Adrenal gland (tissue), 5 donors: Measurements from ENCODE around the gene KCNAB1.
"Not testable (repeated sequence)": the region's sequence is repeated elsewhere in the genome, so short reads cannot be mapped to it uniquely, and the experiment has no call there.

ENCODE experiments used
- CTCF ChIP-seq, 6 experiments: fragments of 450-650 bp in 4 of 6; fragments of 200-600 bp in 2 of 6; sonication (generic) in 1 of 6; IDR thresholded peaks; 1 replicate in 5 of 6; 2 replicates in 1 of 6; pipeline versions ENCODE4 v1.5.1 to v1.8.0; 2016 to 2021; ENCODE audit warnings: antibody characterized with exemption in 6 of 6, mild to moderate bottlenecking in 2 of 6, moderate library complexity in 1 of 6
- POLR2A ChIP-seq, 2 donors: fragments of 450-650 bp; IDR thresholded peaks; one replicate each; pipeline ENCODE4 v1.6.1; 2017; ENCODE audit warnings: antibody characterized with exemption in 2 of 2, mild to moderate bottlenecking in 2 of 2, moderate library complexity in 1 of 2
- donor health status: DM: no; HTN: no; CAD: no.

- TF ChIP-seq POLR2A, CTCF (IDR thresholded peaks at IDR 0.05): not testable (repeated sequence)
Observed at GRCh38 chr3:156224046-156224445, 103.7 kb downstream of the KCNAB1 start.
